GM21723 (cell line): ENCODE data around the gene FAM168A.

Experiments used
- ATAC-seq: cut with Tn5 transposase; IDR thresholded peaks from one replicate; pipeline ENCODE4 v1.9.1; 2021; ENCODE audit warnings: mild to moderate bottlenecking, moderate library complexity; ENCODE audit not compliant: unreplicated experiment

The FAM168A gene

DNA sequence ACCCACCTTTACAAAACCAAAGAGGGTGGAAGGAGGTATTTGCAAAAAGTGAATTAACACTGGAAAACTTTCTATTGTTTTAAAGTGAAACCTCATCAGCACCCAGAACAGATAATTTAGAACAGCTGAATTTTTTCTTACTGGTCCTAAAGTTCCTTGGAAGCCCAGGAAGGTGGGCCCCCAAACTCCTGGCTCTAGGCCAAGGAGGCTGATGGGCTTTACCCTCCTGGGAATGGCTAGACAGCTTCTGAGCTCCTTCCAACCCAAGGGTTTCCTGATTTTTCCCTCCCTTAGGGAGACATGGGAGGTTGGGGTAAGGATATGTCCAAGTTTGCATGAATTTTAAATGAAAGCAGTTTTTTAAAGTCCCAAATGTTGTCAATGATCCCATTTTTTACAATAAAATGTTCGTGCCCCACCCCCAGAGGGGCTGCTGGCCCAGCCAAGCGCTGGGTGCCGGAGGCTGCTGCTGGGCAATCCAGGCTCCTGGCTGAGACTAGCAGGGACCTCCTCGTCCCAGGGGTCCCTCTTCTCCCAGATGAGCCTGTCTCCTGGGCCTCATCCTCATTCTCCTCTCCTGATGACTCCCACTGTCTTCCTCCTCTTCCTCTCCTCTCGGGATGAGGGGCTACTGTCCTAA, 193.3 kb downstream of the FAM168A start:
- no peak for ATAC-seq

DNA sequence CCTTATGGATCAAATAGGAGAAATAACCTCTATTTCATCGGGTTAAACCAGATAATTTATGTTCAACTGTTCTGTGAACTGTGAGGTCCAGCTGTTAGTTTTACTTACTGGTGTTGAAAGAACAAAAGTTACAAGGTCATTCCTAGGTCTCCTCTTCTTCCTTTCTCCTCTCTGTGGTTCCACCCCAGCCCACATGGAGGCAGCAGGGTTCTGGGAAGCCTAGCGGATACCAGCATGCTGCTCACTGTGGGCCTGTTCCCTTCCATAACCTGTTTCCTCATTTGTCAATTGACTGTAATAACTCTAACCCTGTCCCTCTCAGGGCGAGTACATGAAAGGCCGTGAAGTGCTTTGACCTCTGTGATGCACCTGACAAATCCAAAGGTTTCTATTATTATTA, 193.9 kb downstream of the FAM168A start:
- no peak for ATAC-seq

DNA sequence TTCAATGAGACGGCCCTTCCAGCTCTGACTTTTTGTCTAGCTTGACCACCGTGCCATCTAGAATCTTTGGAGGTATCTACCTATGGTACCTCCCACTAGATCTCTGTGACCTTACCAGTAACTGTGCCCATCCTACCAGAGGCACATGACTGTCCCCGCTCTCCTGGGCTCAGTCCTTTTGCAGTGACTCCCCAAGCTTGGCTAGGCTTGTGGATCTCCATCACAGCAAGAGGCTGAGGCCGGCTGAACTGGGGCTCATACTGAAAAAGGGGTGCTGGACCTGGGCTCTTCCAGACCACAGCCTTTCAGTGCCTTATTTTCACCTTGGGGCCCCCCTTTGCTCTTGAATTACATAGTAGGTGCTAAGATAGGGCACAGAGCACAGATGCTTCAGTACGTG, 194.4 kb downstream of the FAM168A start:
- ATAC-seq, result no peak

- ATAC-seq, result no peak
Observed at GRCh38 chr11:73402834-73403185, 195.1 kb downstream of the FAM168A start.

DNA sequence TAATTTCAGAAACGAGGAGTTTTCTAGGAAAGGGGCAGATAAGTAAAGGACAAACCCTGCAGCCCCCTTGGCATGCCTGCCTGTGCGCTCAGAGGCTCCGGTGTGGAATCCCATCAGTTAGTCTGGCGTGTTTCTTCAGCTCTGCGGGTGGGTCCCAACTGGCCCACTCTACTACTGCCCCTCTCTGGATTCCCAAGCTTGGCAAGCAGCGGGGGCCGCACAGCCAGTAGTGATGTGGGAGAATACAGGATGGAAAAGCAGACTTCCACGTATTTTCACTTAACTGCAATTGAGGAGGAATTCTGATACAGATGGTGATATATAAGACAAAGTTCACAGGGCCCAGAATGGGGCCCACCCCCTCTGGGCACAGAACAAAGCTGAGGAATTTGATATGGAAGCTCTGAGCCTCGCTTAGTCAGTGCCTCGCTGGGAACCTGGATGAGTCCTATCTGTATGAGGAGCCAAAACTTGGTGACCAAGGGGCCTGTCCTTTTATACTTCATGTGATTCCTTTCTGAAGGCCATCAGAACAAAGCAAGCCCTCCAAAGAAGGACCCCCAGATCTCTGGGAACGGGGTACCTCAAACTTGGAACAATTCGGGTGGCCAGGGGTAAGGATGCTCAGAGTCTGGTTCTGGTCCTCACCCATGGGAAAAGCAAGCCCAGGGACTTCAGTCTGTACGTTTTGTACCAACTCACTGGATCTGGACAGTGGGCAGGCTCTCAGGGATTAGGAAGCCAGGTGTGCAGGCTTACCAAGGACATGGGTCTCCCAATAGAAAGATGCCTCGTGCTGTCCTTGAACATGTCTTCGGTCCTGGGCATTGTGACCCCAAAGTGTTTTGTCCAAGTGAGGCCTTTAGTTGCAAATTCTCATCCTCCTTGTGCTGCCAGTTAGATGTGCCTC, 195.7 kb downstream of the FAM168A start:
- ATAC-seq, result no peak

DNA sequence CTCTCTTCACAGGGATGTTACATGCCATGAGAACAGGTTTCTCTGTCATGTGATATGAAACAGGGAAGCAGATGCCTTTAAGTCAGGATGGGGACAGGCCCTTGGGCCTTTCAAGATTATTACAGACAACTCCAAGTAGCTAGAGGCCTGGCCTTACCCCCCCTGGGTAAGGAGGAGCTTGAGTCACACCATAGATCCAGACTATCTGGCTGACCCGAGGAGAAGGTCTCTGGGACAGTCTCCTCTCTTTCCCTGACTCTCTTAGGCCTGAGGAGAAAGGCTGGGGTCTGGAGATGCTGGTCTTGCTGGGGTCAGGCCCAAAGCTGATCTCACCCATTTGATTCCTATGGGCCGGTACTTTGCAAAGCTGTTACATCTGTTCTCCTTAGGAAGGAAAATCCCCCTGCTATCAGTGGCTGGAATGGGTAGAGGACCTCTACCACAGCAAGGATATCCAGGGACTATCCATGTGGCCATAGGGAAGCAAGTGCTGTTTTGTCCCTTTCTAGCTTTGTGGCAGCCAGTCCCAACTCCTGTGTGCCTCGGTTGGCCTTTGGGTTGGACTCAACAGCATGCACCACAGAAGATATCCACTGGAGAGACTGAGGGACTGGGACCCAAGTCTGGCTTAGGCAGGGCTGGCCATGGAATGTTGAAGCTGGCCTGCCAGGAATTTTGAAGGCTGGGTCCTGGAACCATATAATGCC, 196.5 kb downstream of the FAM168A start:
- ATAC-seq, result no peak

GRCh38 chr11:73400293-73400692, 197.6 kb downstream of the FAM168A start:
- no peak for ATAC-seq

GRCh38 chr11:73399636-73400035, 198.3 kb downstream of the FAM168A start:
- no peak for ATAC-seq

DNA sequence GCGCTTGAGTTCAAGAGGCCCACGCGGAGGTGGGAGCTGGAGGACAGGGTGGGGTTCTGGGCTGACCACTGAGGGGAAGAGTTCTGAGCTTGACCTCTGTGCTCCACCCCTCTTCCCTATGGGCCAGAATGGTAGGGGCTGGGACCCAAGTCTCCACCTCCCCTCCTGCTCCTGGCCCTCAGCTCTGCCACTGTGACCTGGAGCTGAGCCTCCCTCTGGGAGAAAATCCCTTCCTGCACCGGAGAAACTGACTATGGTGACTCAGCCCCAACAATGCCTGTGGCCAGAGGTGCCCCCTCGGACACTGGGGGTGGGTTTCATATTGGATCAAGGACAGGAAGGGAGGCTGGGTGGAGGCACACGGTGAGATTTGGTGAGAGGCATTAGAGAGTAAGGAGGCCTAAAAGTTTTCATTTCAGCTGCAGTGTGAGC, 198.7 kb downstream of the FAM168A start:
- ATAC-seq, result no peak

DNA sequence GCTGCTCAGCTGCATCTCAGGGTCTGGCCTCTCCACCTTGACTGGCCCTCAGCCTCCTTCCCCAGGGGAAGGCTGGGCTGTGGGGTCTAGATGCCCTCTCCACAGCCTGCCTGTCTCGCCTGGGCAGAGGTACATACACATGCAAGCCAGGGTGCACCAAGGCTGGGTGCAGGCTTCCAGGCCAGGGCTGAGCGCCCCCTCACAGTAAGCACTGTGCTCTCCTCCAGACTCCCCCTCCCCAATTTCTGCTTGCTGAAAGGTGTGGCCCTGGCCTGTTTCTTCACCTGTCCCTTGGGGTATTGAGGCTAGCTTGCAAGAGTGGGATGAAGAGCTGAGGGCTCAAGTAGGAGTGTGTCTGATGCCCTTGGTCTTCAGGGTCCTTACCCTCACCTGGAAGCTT, 199.2 kb downstream of the FAM168A start:
- no peak for ATAC-seq

GRCh38 chr11:73398132-73398526, 199.8 kb downstream of the FAM168A start:
- ATAC-seq, result no peak

DNA sequence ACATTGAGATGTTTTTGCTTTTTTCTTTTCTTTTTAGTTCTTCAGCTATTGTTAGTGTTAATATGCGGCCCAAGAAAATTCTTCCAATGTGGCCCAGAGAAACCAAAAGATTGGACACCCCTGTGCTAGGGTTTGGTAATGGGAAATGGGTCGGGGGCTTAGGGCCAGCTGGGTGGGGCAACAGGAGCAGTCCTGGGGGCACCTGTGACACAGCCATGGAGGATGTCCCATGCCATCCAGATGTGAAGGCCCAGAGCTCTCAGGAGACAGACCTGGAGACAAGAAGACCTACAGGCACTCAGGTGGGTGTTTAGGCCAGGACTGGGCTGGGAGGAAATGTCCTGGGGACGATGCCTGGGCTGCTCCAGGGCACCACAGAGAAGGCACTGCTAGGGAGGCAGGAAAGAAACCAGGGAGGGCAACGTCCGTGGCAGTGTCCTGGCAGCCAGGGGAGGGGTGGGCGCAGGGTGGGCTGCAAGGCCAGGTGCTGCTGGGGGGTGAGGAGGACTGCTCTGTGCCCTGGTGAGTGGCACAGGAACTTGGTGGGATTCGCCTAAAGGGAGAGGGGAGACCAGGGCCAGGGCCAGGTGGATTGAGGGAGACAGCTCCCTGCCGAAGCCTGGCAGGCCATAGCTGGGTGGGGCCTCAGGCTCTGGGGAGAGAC, 200.3 kb downstream of the FAM168A start:
- ATAC-seq, result no peak

GRCh38 chr11:73396985-73397384, 200.9 kb downstream of the FAM168A start:
- no peak for ATAC-seq

GRCh38 chr11:73396251-73396930, 201.5 kb downstream of the FAM168A start:
- no peak for ATAC-seq

DNA sequence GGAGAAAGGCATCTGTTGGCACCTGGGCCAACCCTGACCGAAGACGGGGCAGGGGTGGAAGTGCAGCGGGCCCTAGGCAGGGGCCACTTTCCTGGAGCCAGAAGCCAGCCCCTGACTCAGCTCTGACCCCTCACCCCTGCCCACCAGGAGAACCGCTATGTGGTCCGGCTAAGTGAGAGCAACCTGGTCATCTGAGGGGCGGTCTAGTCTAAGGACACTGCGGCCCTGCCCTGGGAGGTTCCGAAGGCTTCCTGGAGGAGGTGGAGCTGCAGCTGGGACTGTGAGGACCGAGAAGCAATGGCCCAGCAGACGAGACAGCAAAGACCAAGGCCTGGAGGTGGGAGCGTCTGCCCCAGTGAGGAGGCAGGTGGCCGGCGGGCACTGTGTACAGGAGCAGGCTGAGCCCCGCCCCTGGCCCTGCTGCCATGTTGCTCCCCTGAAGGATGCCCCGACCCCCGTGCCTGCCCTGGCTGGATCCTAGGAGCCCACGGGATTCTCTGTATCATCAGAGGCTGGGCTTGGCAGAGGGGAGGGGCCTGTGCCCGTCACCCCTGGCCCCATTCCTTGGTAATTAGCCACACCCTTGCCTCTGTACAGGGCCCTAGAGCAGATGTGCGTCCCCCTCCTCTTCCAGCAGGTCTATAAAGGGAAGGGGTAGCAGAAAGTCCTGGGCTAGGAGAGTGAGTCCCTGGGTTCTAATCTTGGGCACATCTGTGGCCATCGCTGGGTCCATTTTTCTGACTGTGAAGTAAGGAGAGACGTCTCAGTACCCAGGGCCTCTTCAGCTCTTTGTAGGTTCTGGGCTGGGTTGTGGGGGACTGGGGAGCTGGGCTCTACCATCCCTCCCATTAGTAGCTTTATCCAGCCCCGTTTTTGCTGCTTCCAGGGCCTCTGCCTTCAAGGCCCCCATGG, 202.4 kb downstream of the FAM168A start:
- ATAC-seq, result no peak

DNA sequence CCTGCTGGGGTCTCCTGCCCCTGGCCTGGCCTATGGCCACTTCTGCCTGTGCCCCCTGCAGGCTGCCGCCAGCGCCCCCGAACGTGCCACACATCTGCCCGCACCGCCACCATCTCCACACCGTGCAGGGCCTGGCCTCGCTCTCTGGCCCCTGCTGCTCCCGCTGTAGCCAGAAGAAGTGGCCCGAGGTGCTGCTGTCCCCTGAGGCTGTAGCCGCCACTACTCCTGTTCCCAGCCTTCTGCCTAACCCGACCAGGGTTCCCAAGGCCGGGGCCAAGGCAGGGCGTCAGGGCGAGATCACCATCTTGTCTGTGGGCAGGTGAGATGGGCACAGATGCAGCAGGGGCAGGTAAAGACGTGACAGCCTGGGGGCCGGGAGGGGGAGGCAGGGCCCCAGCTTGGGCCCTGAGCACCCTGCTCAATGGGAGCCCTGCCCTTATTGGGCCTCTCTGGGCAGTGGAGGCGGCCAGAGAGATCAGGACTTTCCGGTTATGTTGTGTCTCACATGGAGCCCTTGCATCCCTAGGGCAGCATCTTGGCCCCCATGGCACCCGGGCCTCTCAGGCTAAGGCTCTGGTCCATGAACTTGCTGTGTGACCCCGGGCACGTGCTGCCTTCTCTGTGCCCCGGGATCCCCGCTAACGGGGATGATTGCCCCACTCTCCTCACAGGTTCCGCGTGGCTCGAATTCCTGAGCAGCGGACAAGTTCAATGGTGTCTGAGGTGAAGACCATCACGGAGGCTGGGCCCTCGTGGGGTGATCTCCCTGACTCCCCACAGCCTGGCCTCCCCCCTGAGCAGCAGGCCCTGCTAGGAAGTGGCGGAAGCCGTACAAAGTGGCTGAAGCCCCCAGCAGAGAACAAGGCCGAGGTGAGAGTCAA, 203.3 kb downstream of the FAM168A start:
- ATAC-seq, result no peak

GRCh38 chr11:73393479-73394415, 204.2 kb downstream of the FAM168A start:
- ATAC-seq, result no peak

GRCh38 chr11:73393011-73393380, 204.9 kb downstream of the FAM168A start:
- no peak for ATAC-seq
